ENCODE data around the gene SZRD1.

SZRD1 gene

DNA sequence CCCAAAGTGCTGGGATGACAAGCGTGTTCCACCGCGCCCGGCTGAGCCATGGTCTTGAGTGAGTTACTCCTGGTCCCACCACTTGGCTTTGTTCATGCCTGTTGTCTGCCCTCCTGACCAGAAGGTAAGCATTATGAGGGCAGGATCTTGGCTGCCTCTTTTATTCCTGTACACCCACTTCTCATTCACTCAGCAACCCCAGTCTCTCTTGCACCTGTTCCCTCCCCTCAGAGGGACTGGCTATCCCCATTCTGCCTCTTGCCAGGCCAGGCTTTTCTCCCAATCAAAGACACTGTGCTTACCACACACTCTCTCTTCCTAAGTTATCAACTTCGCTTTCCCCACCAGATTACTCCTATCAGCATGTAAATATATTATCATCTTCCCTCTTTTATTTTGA, 43.8 kb downstream of the SZRD1 start:
- H3K27me3 ChIP-seq (ENCODE audit: control insufficient read depth, insufficient read depth, low read length): no peaks in the 10 kb centered on the region
- no peaks in the 10 kb centered on the region for H3K36me3 ChIP-seq (ENCODE audit: control insufficient read depth, insufficient read depth, low read length)
- no peak overlapping the region for H2AFZ ChIP-seq
- no peak overlapping the region for H3K27ac ChIP-seq
- no peaks in the 10 kb centered on the region for H3K4me1 ChIP-seq
- H3K4me3 ChIP-seq (ENCODE audit: low read depth, low read length): no peak overlapping the region
- H3K79me2 ChIP-seq: no peaks in the 10 kb centered on the region
- TF ChIP-seq, protein P1, sequence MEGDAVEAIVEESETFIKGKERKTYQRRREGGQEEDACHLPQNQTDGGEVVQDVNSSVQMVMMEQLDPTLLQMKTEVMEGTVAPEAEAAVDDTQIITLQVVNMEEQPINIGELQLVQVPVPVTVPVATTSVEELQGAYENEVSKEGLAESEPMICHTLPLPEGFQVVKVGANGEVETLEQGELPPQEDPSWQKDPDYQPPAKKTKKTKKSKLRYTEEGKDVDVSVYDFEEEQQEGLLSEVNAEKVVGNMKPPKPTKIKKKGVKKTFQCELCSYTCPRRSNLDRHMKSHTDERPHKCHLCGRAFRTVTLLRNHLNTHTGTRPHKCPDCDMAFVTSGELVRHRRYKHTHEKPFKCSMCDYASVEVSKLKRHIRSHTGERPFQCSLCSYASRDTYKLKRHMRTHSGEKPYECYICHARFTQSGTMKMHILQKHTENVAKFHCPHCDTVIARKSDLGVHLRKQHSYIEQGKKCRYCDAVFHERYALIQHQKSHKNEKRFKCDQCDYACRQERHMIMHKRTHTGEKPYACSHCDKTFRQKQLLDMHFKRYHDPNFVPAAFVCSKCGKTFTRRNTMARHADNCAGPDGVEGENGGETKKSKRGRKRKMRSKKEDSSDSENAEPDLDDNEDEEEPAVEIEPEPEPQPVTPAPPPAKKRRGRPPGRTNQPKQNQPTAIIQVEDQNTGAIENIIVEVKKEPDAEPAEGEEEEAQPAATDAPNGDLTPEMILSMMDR (IDR thresholded peaks at IDR 0.05): no peak
- no peak overlapping the region for H3K9ac ChIP-seq
- H3K4me2 ChIP-seq (ENCODE audit: low read length): no peak overlapping the region
- H3K9me3 ChIP-seq (ENCODE audit: control insufficient read depth, low read length): no peaks in the 10 kb centered on the region

DNA sequence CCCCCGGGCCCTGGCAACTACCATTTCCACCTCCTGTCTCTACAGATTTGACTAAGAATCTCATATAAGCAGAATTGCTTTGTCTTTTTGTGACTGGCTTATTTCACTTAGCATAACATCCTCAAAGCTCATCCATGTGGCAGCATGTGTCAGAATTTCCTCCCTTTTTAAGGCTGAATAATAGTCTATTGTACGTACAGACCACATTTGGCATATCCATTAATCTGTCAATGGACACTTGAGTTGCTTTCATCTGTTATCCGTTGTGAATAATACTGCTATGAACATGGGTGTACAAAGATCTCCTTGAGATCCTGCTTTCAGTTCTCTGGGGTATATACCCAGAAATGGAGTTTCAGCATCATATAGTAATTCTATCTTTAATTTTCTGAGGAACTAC, 46.1 kb downstream of the SZRD1 start:
- Histone ChIP-seq H3K4me2 (ENCODE audit: low read length) (no peak overlapping the region), H3K27me3 (ENCODE audit: control insufficient read depth, insufficient read depth, low read length) (no peaks in the 10 kb centered on the region), H3K9ac (no peak overlapping the region), H3K36me3 (ENCODE audit: control insufficient read depth, insufficient read depth, low read length) (no peaks in the 10 kb centered on the region), H3K9me3 (ENCODE audit: control insufficient read depth, low read length) (no peaks in the 10 kb centered on the region), H2AFZ (no peak overlapping the region), H3K4me3 (ENCODE audit: low read depth, low read length) (no peak overlapping the region), H3K79me2 (no peaks in the 10 kb centered on the region), H3K4me1 (no peaks in the 10 kb centered on the region), H3K27ac (no peak overlapping the region)
- TF ChIP-seq, protein P1 (IDR thresholded peaks at IDR 0.05): no peak

DNA sequence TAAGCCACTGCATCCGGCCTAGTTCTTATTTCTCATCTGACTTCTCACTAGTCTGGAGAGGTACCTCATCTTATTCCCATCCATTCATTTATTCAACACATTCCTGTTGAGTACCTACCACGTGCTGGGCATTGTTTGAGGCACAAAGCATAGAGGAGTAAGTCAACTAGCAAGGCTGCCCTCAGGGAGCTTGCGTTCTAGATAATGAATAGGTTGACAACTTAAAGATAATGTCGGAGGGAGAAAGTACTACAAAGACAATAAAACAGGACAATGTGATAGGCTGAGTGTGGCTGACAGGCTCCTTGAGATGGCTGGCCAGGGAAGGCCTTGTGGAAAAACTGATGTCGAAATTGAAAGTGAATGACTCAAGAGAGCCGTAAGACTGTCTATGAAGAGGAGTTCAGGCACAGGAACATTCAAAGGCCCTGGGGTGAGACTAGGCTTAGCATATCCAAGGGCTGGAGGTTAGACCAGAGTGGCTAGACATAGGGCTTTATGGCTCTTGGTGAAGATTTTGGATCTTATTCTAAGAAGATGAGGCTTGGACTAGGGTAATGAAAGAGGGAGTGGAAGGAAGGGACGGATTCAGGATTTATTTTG, 51.9 kb downstream of the SZRD1 start:
- H2AFZ ChIP-seq: no peak overlapping the region
- H3K27ac ChIP-seq: no peak overlapping the region
- H3K36me3 ChIP-seq (ENCODE audit: control insufficient read depth, insufficient read depth, low read length): no peaks in the 10 kb centered on the region
- no peaks in the 10 kb centered on the region for H3K4me1 ChIP-seq
- no peak overlapping the region for H3K4me3 ChIP-seq (ENCODE audit: low read depth, low read length)
- TF ChIP-seq, protein P1 (IDR thresholded peaks at IDR 0.05): no peak
- H3K27me3 ChIP-seq (ENCODE audit: control insufficient read depth, insufficient read depth, low read length): no peaks in the 10 kb centered on the region
- no peaks in the 10 kb centered on the region for H3K79me2 ChIP-seq
- H3K9me3 ChIP-seq (ENCODE audit: control insufficient read depth, low read length): no peaks in the 10 kb centered on the region
- H3K9ac ChIP-seq: no peak overlapping the region
- no peak overlapping the region for H3K4me2 ChIP-seq (ENCODE audit: low read length)

DNA sequence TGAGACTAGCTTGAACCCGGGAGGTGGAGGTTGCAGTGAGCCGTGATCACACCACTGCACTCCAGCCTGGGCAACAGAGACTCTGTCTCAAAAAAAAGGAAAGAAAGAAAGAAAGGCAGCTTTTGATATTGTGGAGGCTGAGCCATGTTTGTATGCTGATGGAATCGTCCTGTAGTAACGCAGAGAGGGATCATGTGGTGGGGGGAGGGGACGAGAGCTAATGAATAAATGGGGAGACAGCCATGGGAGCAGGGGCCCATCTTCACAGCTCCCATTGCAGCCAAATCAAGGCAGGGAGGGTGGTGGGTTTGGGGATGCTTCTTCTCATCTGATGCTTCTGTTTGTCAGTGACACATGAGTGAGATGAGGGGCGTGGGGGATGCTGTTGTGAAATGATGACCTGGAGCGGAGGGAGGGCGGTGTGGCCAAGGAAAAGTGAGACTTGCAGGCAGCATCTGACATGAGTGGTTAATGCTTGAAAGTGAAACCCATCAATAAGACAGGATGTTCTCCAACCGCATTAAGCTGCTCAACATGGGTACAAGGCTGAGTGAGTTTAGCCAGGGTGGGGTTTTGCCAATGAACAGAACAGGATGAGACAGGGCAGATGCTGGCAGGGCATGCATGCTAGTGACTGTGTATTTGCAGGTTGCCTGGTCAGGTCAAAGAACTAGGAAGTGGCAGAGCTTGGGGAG, 53.5 kb downstream of the SZRD1 start:
- Histone ChIP-seq H3K79me2 (no peaks in the 10 kb centered on the region), H3K4me3 (ENCODE audit: low read depth, low read length) (no peak overlapping the region), H3K27ac (no peak overlapping the region), H3K36me3 (ENCODE audit: control insufficient read depth, insufficient read depth, low read length) (no peaks in the 10 kb centered on the region), H3K9ac (no peak overlapping the region), H2AFZ (no peak overlapping the region), H3K4me1 (no peaks in the 10 kb centered on the region), H3K27me3 (ENCODE audit: control insufficient read depth, insufficient read depth, low read length) (no peaks in the 10 kb centered on the region), H3K9me3 (ENCODE audit: control insufficient read depth, low read length) (no peaks in the 10 kb centered on the region), H3K4me2 (ENCODE audit: low read length) (no peak overlapping the region)
- TF ChIP-seq, protein P1 (IDR thresholded peaks at IDR 0.05): no peak

DNA sequence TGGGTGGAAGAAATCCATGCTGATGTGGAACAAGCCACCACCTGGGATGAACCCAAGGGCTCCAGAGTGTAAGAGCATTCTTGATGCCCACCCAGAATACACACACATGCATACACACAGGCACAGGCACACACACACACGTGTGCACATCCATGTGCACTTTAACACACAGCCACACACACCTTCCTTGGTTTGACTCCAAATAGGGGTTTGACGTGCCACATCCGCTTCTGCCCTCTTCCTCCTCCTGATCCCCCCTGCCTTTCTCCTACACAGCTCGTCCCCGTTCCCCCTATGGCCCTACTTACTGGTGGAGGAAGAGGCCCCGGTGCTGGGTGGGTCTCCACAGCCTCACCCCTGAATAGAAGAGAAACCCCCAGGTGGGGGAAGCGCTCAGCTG, 54.2 kb downstream of the SZRD1 start:
- no peaks in the 10 kb centered on the region for H3K9me3 ChIP-seq (ENCODE audit: control insufficient read depth, low read length)
- H2AFZ ChIP-seq: no peak overlapping the region
- TF ChIP-seq, protein P1 (IDR thresholded peaks at IDR 0.05): no peak
- H3K4me1 ChIP-seq: no peaks in the 10 kb centered on the region
- H3K36me3 ChIP-seq (ENCODE audit: control insufficient read depth, insufficient read depth, low read length): no peaks in the 10 kb centered on the region
- no peak overlapping the region for H3K9ac ChIP-seq
- no peak overlapping the region for H3K27ac ChIP-seq
- no peak overlapping the region for H3K4me2 ChIP-seq (ENCODE audit: low read length)
- H3K4me3 ChIP-seq (ENCODE audit: low read depth, low read length): no peak overlapping the region
- no peaks in the 10 kb centered on the region for H3K79me2 ChIP-seq
- no peaks in the 10 kb centered on the region for H3K27me3 ChIP-seq (ENCODE audit: control insufficient read depth, insufficient read depth, low read length)

Data from parathyroid adenoma (tissue), 2 donors.